ENCODE results near the gene MMEL1. TPM values are rescaled to one million over a fixed set of nuclear protein-coding genes. Genes with fewer than 3 reads are reported as not detected.

Gene MMEL1
- polyA plus RNA-seq, 2 of the 4 experiments (the other 2 are of a cell fraction) = not detected

GRCh38 chr1:2609319-2610035 lies 23.3 kb downstream of the MMEL1 start (continued):
- no peak for TF ChIP-seq PBX3 (IDR thresholded peaks at IDR 0.05)
- no peak for TF ChIP-seq EHF (CRISPR knock-in tag; IDR thresholded peaks at IDR 0.05)
- no peak for TF ChIP-seq POLR2AphosphoS2 (conservative IDR thresholded peaks at IDR 0.05; ENCODE audit: low read length)
- no peak for TF ChIP-seq E2F6 (IDR thresholded peaks at IDR 0.05; ENCODE audit: borderline replicate concordance, low read depth)

- Histone ChIP-seq H3K4me1 (no peaks in the 10 kb centered on the region), H3K9me3 (no peaks in the 10 kb centered on the region), H3K4me2 (no peak overlapping the region), H3K27ac (no peak overlapping the region), H3K4me3 (no peak overlapping the region)
- CTCF ChIA-PET = no interaction called here
- DNase-seq (ENCODE audit: low read depth in 1 of 2, low spot score in 1 of 2) (no peak), FAIRE-seq (no peak), ATAC-seq (no peak)
- TF ChIP-seq HEYL (CRISPR knock-in tag; IDR thresholded peaks at IDR 0.05) = no peak
- no peak for TF ChIP-seq TFCP2L1 (CRISPR knock-in tag; IDR thresholded peaks at IDR 0.05)
- TF ChIP-seq JUNB (IDR thresholded peaks at IDR 0.05) = no peak
- TF ChIP-seq ZC3H11A (IDR thresholded peaks at IDR 0.05) = no peak
- no peak for TF ChIP-seq ESRRA (IDR thresholded peaks at IDR 0.05; ENCODE audit: borderline replicate concordance, low read length)
- no peak for TF ChIP-seq CBX8 (IDR thresholded peaks at IDR 0.05)
- no peak for TF ChIP-seq RCOR1 (IDR thresholded peaks at IDR 0.05; ENCODE audit: low read depth, low read length)
- no peak for TF ChIP-seq NFE2L2 (conservative IDR thresholded peaks at IDR 0.05; ENCODE audit: low read length)
- no peak for TF ChIP-seq HES2 (IDR thresholded peaks at IDR 0.05)
- TF ChIP-seq HMGXB4 (CRISPR knock-in tag; IDR thresholded peaks at IDR 0.05; ENCODE audit: borderline replicate concordance) = no peak
- 54% methylated on average over 5 of the region's 13 CpGs for WGBS (ENCODE audit: missing lambda C conversion rate)
- POLR2A ChIA-PET = no interaction called here
Observed at GRCh38 chr1:2607641-2608091, 25.1 kb downstream of the MMEL1 start.

- POLR2A ChIA-PET = no interaction called here
- Histone ChIP-seq H3K4me3 (no peak overlapping the region), H3K27ac (no peak overlapping the region), H3K4me2 (no peak overlapping the region), H3K9me3 (no peaks in the 10 kb centered on the region), H3K4me1 (no peaks in the 10 kb centered on the region)
- CTCF ChIA-PET = no interaction called here
- FAIRE-seq = no peak
- no peak for DNase-seq (ENCODE audit: low read depth in 1 of 2, low spot score in 1 of 2)
- ATAC-seq = no peak
- 68% methylated on average over 20 of the region's 36 CpGs for WGBS (ENCODE audit: missing lambda C conversion rate)
- TF ChIP-seq EHF (CRISPR knock-in tag; IDR thresholded peaks at IDR 0.05) = no peak
- TF ChIP-seq CBX2 (IDR thresholded peaks at IDR 0.05; ENCODE audit: borderline replicate concordance, low read depth) = no peak
- no peak for TF ChIP-seq KDM1A (IDR thresholded peaks at IDR 0.05; ENCODE audit: low read depth)
- no peak for TF ChIP-seq CHD2 (IDR thresholded peaks at IDR 0.05; ENCODE audit: low read length, partially characterized antibody)
- TF ChIP-seq ZC3H11A (IDR thresholded peaks at IDR 0.05) = no peak
- no peak for TF ChIP-seq E2F6 (IDR thresholded peaks at IDR 0.05; ENCODE audit: borderline replicate concordance, low read depth)
- TF ChIP-seq BCL3 (IDR thresholded peaks at IDR 0.05) = no peak
- no peak for TF ChIP-seq ATOH8 (CRISPR knock-in tag; IDR thresholded peaks at IDR 0.05; ENCODE audit: low read depth)
- TF ChIP-seq ELK1 (IDR thresholded peaks at IDR 0.05; ENCODE audit: low read depth, low read length) = no peak
- TF ChIP-seq CTCF (IDR thresholded peaks at IDR 0.05) = no peak
Observed at GRCh38 chr1:2606881-2607621, 25.8 kb downstream of the MMEL1 start.
